IPS DF 4.7 (cell line): ENCODE results near the gene SGCA.

Source experiments
- DNase-seq: peaks from one replicate; pipeline ENCODE4 v3.0.0-alpha.2; 2013; ENCODE audit warnings: low spot score; ENCODE audit errors: extremely low read depth

The SGCA gene

DNA sequence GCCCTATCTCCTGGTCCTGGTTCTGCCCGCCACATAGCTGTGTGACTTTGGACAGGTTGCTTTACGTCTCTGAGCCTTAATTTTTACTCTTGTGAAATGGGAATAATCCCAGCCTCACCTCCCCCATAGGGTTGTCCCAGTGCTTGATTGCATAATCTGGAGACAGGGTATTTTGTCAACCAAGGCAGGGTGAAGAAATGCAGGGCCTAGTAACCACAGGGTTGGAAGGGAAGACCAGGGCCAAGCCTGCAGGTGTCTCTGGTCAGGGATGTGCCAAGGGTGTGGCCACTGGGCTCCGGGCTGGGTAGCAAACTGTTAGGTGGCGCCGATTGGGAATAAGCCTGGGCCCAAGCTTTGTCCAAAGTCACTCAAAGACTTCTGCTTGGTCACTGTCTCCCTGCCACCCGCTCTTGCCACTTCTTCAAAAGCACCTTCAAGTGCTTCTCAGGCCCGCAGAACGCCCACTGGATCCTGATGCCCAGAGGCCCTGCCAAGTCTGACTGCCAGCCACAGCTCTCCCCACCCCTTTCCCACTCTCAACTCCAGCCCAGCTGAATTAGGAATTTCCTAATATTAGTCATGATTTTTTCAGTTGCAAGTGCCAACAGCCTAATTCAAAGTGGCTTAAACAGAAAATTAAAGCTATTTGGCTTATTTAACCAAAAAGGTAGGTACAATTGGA lies 56.2 kb downstream of the SGCA start:
- no peak for DNase-seq

DNA sequence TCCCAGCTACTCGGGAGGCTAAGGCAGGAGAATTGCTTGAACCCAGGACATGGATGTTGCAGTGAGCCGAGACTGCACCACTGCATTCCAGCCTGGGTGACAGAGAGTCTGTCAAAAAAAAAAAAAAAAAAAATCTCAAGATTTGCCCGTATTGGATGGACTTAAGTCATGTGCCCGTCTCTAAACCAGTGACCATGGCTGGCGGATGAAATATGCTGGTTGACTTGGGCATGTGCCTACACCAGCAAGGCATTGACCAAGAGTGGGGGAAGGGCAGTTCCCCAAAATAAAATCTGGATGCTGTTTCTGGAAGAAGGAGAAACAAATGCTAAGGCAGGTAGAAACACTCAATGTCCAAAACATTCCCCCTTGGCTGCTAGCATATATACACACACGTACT lies 57.1 kb downstream of the SGCA start:
- DNase-seq, result no peak
